Measurements from ENCODE around the gene POC5. TPM values are rescaled to one million over a fixed set of nuclear protein-coding genes. Genes with fewer than 3 reads are reported as not detected.

The POC5 gene
- total and polyA plus RNA-seq, 2 experiments from 2014 or later: 16.2 to 25.9 TPM

DNA sequence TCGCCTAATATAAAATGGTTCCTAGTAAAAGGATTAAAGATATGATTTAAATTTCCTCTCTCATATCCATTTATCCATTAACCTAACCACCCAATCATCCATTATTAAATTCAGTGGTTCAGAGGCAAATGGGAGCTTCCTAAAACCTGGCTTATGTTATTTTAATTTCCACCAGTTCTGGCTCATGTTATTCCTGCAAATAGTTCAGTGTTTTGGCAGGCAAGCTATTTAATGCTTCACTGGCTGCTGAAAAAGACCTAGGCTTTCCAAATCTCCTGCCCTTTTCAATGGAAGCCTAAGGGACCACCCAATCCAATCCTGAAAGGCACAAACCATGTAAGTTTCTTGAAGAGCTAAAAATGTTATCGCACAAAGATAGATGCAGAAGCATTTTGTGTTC lies 52.3 kb downstream of the POC5 start:
- no peak for TF ChIP-seq EZH2 (IDR thresholded peaks at IDR 0.05; ENCODE audit: low read depth, unreplicated experiment)
- TF ChIP-seq REST (IDR thresholded peaks at IDR 0.05; ENCODE audit: unreplicated experiment): no peak
- no peaks in the 10 kb centered on the region for H3K27me3 ChIP-seq (ENCODE audit: insufficient read depth)
- H3K4me3 Mint-ChIP-seq: no peak overlapping the region
- ATAC-seq (no peak), DNase-seq (ENCODE audit: low spot score) (no peak)
- no peak overlapping the region for H3K27ac Mint-ChIP-seq
- H3K4me2 ChIP-seq: no peak overlapping the region
- H3K4me1 Mint-ChIP-seq: peaks cover 20% of the 10 kb centered on the region
- H3K36me3 Mint-ChIP-seq (ENCODE audit: low read depth): no peaks in the 10 kb centered on the region
- H3K36me3 ChIP-seq (ENCODE audit: insufficient read depth): no peaks in the 10 kb centered on the region
- H3F3A ChIP-seq (replicated peaks; ENCODE audit: low read depth): no peaks in the 10 kb centered on the region
- peaks cover 7% of the 10 kb centered on the region; the same call in 1 of the 2 replicates for H3K9me2 ChIP-seq (ENCODE audit: insufficient read depth)
- H3K79me2 ChIP-seq (replicated peaks; ENCODE audit: insufficient read depth): no peaks in the 10 kb centered on the region
- H3K4me1 ChIP-seq (ENCODE audit: insufficient read depth): no peaks in the 10 kb centered on the region
- no peak overlapping the region for H3K4me3 ChIP-seq
- H2AFZ ChIP-seq: 0 out of 2 replicates have a peak overlapping the region, but pooled peaks have one; percentile 44
- no peaks in the 10 kb centered on the region for H4K20me1 ChIP-seq (replicated peaks; ENCODE audit: insufficient read depth)
- H3K27me3 Mint-ChIP-seq (ENCODE audit: insufficient read depth, low read depth, poor library complexity): no peaks in the 10 kb centered on the region
- H3K27ac ChIP-seq (ENCODE audit: low read depth): no peak overlapping the region
- H3K9me3 Mint-ChIP-seq: no peaks in the 10 kb centered on the region

- H3K4me3 Mint-ChIP-seq: no peak overlapping the region
- no peaks in the 10 kb centered on the region for H3K36me3 Mint-ChIP-seq (ENCODE audit: low read depth)
- no peaks in the 10 kb centered on the region for H3K4me1 ChIP-seq (ENCODE audit: insufficient read depth)
- peaks cover 10% of the 10 kb centered on the region; the same call in 2 of the 3 replicates for H3K4me1 Mint-ChIP-seq
- no peaks in the 10 kb centered on the region for H3K27me3 ChIP-seq (ENCODE audit: insufficient read depth)
- H3K27ac Mint-ChIP-seq: no peak overlapping the region
- H3K36me3 ChIP-seq (ENCODE audit: insufficient read depth): no peaks in the 10 kb centered on the region
- peak overlapping the region; percentile 34; the same call in 1 of the 2 replicates for H2AFZ ChIP-seq
- no peaks in the 10 kb centered on the region for H3K27me3 Mint-ChIP-seq (ENCODE audit: insufficient read depth, low read depth, poor library complexity)
- no peaks in the 10 kb centered on the region for H3K79me2 ChIP-seq (replicated peaks; ENCODE audit: insufficient read depth)
- DNase-seq (ENCODE audit: low spot score): no peak
- H3K9me3 Mint-ChIP-seq: no peaks in the 10 kb centered on the region
- peaks cover 7% of the 10 kb centered on the region; the same call in 1 of the 2 replicates for H3K9me2 ChIP-seq (ENCODE audit: insufficient read depth)
- H4K20me1 ChIP-seq (replicated peaks; ENCODE audit: insufficient read depth): no peaks in the 10 kb centered on the region
- no peak overlapping the region for H3K4me3 ChIP-seq
- no peak overlapping the region for H3K4me2 ChIP-seq
- H3F3A ChIP-seq (replicated peaks; ENCODE audit: low read depth): no peaks in the 10 kb centered on the region
- no peak for ATAC-seq
- H3K27ac ChIP-seq (ENCODE audit: low read depth): no peak overlapping the region
- TF ChIP-seq ZNF462 (CRISPR knock-in tag; IDR thresholded peaks at IDR 0.05) (no peak), ZNF331 (CRISPR knock-in tag; IDR thresholded peaks at IDR 0.05; ENCODE audit: low read depth) (no peak), CREB1 (CRISPR knock-in tag; IDR thresholded peaks at IDR 0.05; ENCODE audit: low read depth) (no peak), REST (IDR thresholded peaks at IDR 0.05; ENCODE audit: unreplicated experiment) (no peak), JUNB (IDR thresholded peaks at IDR 0.05; ENCODE audit: unreplicated experiment) (no peak), ZNF114 (CRISPR knock-in tag; IDR thresholded peaks at IDR 0.05) (no peak)
Observed at GRCh38 chr5:75663579-75664284, 53.5 kb downstream of the POC5 start.

Data from GM23338 (cell line).